HuH-7 (cell line): Measurements from ENCODE around the gene UMODL1.

Experiments used
- DNase-seq: peaks from one replicate; pipeline ENCODE4 v3.0.0; 2011; ENCODE audit warnings: low spot score

UMODL1 gene, protein sequence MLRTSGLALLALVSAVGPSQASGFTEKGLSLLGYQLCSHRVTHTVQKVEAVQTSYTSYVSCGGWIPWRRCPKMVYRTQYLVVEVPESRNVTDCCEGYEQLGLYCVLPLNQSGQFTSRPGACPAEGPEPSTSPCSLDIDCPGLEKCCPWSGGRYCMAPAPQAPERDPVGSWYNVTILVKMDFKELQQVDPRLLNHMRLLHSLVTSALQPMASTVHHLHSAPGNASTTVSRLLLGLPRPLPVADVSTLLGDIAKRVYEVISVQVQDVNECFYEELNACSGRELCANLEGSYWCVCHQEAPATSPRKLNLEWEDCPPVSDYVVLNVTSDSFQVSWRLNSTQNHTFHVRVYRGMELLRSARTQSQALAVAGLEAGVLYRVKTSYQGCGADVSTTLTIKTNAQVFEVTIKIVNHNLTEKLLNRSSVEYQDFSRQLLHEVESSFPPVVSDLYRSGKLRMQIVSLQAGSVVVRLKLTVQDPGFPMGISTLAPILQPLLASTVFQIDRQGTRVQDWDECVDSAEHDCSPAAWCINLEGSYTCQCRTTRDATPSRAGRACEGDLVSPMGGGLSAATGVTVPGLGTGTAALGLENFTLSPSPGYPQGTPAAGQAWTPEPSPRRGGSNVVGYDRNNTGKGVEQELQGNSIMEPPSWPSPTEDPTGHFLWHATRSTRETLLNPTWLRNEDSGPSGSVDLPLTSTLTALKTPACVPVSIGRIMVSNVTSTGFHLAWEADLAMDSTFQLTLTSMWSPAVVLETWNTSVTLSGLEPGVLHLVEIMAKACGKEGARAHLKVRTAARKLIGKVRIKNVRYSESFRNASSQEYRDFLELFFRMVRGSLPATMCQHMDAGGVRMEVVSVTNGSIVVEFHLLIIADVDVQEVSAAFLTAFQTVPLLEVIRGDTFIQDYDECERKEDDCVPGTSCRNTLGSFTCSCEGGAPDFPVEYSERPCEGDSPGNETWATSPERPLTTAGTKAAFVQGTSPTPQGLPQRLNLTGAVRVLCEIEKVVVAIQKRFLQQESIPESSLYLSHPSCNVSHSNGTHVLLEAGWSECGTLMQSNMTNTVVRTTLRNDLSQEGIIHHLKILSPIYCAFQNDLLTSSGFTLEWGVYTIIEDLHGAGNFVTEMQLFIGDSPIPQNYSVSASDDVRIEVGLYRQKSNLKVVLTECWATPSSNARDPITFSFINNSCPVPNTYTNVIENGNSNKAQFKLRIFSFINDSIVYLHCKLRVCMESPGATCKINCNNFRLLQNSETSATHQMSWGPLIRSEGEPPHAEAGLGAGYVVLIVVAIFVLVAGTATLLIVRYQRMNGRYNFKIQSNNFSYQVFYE

DNA sequence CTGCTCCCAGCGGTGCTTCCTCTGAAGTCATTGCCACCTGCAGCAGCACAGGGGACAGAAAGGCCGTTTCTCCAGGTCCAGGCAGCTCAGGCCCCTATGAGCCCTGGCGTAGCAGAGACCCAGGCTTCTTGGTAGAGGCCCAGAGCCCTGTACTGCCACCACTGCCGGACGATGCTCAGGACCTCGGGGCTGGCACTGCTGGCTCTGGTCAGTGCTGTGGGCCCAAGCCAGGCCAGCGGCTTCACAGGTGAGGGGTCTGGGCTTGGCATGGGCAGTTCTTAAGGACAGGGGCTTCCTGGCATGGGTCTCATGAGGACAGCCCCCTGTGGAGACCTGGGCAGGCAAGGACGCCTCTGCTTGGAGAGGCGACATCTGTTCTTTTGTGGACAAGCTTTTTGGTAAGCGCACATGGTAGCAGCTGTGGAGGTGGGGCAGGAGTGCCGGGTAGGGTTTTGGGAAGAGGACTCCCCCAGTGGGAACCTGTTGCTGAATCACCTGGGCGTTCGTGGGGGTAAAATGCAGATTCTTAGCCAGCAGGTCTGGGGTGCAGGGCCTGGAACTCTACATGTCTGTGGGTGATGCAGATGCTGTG, at the start of gene UMODL1:
Gene UMODL1 (plus strand): TSS at position 172 of the 592 bp plus-strand sequence. CDS start 0 bp downstream, at position 172.
- no peak for DNase-seq

- DNase-seq = no peak
Measured at GRCh38 chr21:42021371-42022090, 49.6 kb upstream of the UMODL1 start.

GRCh38 chr21:42022091-42022430, 49.1 kb upstream of the UMODL1 start:
- no peak for DNase-seq

DNA sequence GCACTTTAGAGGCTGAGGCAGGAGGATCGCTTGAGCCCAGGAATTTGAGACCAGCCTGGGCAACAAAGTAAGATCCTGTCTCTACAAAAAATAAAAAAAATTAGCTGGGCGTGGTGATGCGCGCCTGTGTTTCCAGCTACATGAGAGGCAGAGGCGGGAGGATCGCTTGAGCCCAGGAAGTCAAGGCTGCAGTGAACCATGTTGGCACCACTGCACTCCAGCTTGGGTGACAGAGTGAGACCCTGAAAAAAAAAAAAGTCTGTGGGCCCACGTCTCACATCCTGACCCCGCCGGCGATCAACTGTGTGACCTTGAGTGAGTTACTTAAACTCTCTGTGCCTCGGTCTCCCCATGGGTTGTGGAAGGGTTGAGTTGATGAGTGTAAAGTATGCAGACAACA, 48.2 kb upstream of the UMODL1 start:
- no peak for DNase-seq

DNA sequence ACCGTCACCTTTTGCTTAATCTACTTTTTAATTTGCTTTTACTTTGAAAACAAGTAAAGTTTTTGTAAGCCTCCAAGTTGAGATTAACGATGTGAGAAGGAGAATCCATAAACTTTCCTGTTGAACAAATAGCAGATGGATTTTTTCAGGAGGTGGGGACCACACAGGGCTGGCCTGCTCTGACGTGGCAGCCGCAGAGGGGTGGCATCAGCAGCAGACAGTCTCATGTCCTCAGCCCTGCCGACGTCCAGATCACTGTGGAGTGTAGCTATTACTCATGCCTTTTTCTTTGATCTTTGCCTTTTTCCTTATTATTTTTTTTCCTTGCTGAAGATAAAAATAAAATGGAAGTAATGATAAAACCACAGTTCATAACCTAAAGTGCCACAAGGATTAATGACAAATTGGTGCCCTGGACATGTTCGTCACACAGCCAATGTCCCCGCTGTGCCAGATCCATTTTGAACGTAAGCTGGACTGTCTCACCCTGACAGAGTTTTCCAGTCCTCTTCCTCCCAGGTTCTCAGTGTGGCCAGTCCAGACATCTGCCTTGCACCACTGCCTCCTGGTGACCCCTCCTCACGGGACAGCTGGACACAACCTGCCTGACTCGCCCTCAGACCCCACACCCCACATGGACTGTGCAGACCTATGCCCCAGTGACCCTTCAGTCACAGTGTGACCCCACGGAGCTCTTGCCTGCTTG, 45.6 kb upstream of the UMODL1 start:
- no peak for DNase-seq

GRCh38 chr21:42026082-42026435, 45.1 kb upstream of the UMODL1 start:
- no peak for DNase-seq

GRCh38 chr21:42027085-42027821, 43.9 kb upstream of the UMODL1 start:
- no peak for DNase-seq

DNA sequence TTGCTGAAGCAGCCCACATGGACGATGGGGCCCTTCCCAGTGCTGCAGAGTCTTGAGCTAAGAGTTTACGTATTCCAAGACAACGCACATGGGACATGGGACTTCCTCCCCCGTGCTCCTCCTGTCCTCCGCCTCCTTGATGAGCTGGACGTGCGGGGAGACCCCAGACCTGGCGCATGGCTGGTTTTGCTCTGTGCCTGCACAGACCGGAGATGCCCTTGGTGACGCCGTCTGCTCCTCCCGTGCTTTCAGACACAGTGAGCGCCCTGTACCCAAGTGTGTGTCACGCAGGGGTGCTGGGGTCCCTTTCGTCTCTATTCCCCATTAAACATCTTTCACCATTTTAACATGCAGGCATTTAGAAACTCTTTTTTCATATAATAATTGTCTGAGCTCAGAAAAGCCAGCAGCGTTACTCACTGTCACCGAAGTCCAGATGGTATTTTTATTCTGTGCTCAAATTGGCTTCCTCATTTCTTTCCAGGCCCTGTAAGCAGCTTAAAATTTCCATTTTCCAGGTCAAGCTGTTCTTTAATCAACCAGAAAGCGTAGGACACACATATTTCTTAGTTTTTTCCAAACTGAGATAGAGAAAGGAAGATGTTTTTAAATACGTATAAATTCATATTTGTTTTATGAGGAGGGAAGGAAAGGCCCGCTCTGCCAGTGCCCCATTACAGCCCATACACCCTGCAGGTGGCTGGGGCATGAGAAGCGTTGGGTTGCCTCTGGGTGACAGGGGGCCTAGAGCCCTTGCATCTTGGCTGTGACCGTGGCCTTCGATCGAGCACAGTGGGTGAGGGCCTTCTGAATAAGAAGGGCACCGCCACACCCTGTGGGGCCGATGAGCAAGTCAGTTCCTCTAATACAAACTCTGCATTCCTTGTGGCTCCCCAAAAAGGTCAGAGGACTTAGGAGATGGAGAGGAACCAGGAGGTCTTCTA, 43.0 kb upstream of the UMODL1 start:
- no peak for DNase-seq

- no peak for DNase-seq
Measured at GRCh38 chr21:42028766-42029425, 42.2 kb upstream of the UMODL1 start.

GRCh38 chr21:42030311-42030710, 40.8 kb upstream of the UMODL1 start:
- DNase-seq = no peak

- DNase-seq = no peak
Measured at GRCh38 chr21:42031241-42031640, 39.9 kb upstream of the UMODL1 start.

- DNase-seq = no peak
Measured at GRCh38 chr21:42031816-42032215, 39.3 kb upstream of the UMODL1 start.

- no peak for DNase-seq
Measured at GRCh38 chr21:42032266-42032665, 38.9 kb upstream of the UMODL1 start.

GRCh38 chr21:42032968-42033367, 38.1 kb upstream of the UMODL1 start:
- DNase-seq = no peak

DNA sequence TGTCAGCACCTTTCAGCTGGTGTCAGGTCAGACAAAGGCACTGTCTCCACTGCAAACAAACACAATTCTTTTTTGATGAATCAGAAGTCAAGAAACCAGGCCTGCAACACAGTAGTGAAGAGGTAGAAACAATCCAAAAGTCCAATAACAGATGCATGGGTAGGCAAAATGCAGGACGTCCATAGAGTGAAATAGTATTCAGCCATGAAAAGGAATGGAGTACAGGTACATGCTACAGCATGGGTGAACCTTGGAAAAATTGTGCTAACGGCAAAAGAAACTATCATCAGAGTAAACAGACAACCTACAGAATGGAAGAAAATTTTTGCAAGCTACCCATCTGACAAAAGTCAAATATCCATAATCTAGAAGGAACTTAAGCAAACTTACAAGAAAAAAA, 34.8 kb upstream of the UMODL1 start:
- DNase-seq = no peak

GRCh38 chr21:42037516-42037915, 33.6 kb upstream of the UMODL1 start:
- DNase-seq = no peak

- peak; percentile 83 for DNase-seq
Measured at GRCh38 chr21:42037943-42038342, 33.2 kb upstream of the UMODL1 start.

- no peak for DNase-seq
Measured at GRCh38 chr21:42038393-42038792, 32.7 kb upstream of the UMODL1 start.
